Activated CD4-positive, CD25-positive, alpha-beta regulatory T cell (primary cell): ENCODE measurements around the gene SLC25A15.
"Not testable (repeated sequence)": the region's sequence is repeated elsewhere in the genome, so short reads cannot be mapped to it uniquely, and the experiment has no call there.

ENCODE experiments used
- DNase-seq, 4 experiments: peaks; one replicate each; lab custom pipeline; 2025; lab: John Stamatoyannopoulos, UW

The SLC25A15 gene

DNA sequence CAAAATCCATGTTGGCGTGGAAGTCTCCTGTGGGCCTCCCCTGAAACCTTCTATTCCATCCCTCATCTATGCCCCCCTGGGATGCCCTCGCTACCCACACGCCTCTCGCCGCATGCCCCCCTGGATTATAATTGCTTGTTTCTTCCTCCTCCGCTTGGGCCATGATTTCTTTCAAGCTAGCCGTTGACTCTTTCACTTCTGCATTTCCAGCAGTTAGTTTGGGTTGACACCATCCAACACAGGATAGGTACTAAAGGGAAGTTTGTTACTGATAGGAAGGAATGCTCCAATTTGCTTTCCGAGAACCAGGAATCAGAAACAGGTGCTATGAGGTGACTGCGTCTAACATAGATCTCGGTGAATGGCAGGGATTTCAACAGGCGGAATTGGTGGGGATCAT lies 7.7 kb upstream of the SLC25A15 start:
- no peak for DNase-seq

DNA sequence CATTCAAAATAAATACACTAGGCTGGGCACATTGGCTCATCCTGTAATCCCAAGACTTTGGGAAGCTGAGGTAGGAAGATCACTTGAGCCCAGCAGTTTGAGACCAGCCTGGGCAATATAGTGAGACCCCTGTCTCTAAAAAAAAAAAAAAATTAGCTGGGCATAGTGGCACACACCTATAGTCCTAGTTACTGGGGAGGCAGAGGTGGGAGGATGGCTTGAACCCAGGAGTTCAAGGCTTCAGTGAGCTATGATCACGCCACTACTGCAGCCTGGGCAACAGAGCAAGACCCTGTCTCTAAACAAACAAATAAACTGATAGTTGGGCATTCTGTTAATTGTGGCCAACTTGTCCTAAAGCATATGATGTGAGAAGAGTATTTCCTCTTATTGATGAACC lies 6.4 kb upstream of the SLC25A15 start:
- not testable (repeated sequence) for DNase-seq

DNA sequence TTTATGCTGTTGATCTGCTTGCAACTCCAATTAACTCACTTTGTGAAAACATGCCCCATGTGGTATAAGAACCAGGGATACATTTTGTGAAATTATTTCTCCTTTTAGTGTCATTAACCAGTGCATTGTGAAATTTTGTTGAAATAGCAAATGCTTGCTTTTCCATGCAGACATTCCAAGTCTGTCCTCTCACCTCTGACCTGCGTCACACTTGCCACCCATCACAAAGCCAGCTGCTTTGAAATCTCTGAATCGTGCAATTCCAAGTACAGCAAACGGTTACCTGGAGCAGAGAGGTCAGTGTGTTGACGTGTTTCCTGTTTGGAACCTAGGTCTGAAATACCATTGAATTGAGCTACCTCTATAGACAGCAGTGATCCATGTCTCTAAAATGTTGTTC lies 4.9 kb upstream of the SLC25A15 start:
- no peak for DNase-seq

DNA sequence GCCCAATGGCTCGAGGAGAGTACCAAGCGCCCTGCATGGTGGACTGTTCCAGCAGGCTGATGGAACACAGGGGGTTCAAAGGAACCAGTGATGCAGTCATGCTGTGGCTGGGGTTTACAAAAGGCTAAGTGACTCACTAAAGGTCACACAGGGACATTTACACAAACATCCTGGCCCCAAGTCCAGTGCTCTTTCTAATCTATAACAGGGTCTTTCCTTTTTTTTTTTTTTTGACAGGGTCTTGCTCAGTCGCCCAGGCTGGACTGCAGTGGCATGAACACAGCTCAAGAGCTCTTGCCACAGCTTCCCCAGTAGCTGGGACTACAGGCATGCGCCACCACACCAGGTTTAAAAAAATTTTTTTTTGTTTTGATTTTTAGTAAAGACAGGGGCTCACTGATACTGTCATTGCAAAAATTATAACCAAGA lies 2.8 kb upstream of the SLC25A15 start:
- DNase-seq, result no peak

DNA sequence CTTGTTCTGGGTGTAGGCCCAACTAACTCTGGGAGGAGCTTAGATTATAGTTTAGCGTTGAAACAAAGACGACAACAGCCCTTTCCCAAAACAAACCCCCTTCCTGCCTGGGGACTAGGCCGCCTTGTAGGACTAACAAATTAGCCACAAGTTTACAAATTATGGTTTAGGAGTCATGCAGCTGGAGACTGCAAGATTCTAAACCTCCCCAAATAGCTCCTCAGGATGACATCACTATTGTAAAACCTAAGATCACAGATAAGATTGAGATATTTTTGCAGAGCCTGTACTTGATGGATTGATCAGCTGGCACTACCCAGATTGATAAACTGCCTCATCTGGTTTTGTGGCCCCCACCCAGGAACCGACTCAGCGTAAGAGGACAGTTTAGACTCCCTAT lies 2.3 kb upstream of the SLC25A15 start:
- no peak for DNase-seq

DNA sequence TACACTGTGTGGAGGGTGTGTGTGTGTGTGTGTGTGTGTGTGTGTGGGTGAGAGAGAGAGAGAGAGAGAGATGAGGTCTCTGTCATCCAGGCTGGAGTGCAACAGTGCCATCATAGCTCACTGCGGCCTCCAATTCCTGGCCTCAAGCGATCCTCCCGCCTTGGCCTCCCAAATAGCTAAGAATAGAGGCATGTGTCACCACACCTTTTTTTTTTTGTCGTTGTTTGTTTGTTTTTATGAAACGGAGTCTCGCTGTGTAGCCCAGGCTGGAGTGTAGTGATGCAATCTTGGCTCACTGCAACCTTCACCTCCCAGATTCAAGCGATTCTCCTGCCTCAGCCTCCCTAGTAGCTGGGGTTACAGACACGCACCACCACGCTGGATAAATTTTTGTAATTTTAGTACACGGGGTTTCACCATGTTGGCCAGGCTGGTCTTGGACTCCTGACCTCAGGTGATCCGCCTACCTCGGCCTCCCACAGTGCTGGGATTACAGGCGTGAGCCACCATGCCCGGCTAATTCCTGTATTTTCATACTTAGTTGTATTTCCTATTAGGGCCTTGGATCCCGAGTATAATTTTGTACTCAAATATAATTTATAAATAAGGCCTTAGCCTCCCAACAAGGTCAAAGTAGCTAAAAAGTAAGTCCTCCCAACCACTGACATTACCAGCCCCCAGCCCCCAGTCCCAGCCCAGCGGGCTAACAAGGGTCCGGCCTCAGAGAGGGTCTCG lies 704 bp upstream of the SLC25A15 start:
- DNase-seq, result not testable (repeated sequence)

DNA sequence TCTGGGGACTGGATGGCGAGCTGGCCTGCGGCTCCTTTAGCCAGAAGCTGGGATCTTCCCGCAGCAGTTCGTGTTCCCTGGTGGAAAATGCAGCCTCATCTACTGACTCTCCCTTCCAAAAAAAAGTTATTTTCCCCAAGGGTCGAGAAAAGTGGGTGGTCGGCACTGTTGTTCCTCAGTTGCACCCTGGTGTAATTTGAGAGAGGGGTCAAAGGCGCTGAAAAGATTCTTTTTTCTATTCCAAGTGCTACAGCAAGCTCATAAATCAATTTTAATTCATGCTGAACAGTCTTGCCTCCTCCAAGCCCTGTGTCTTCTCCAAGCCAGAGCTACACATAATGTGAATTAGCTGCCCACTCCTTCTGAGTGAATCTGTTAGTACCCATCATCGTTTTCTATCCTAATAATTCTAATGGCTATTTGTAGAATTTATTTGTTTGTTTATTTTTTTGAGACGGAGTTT lies 774 bp downstream of the SLC25A15 start:
- DNase-seq, result no peak

DNA sequence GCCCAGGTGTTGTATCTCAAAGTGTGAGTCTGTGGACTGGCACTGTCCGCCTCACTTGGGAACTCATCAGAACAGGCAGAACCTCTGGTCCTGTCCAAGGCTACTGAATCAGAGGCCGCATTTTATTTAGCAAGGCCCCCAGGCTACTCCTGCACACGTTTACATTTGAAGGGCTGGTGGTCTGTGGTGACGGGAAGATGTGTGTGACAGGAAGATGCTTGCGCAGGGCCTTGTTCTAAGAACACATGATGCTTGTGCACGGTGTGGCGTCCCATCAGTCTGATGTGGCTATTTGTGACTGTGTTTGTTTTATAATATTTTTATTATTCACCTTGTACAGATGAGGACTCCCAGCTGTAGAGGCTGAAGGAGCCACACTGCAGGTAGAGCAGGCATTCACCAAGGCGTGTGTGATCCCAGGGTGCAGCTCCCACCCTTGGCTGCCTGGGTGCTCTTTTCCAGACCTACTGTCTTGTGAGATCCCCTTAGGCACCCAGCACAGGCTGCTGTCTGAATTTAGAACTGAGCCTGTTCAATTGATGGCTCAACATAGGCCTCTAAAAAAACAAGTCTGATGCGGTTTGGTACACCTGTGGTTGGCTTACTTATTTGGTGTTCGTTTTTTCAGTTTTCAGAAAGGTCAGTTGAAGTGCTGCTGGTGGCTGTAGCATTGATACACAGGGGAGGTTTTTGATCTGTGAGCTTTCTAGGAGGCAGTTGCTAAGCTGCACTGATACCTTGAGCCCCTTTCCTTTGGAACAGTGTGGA lies 3.1 kb downstream of the SLC25A15 start:
- DNase-seq, result no peak

DNA sequence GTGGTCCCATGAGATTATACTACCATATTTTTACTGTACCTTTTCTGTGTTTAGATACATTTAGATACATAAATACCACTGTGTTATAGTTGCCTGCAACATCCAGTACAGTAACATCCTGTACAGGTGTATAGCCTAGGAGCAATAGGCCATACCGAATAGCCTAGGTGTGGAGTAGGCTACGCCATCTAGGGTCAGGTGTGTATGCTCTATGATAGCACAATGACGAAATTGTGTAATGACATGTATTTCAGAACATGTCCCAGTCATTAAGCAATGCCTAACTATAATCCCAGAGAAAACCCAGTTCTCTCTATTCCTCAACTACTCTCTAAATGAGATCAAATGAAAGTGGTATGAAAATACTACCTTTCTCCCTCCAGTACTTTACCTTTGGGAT lies 3.9 kb downstream of the SLC25A15 start:
- no peak for DNase-seq

DNA sequence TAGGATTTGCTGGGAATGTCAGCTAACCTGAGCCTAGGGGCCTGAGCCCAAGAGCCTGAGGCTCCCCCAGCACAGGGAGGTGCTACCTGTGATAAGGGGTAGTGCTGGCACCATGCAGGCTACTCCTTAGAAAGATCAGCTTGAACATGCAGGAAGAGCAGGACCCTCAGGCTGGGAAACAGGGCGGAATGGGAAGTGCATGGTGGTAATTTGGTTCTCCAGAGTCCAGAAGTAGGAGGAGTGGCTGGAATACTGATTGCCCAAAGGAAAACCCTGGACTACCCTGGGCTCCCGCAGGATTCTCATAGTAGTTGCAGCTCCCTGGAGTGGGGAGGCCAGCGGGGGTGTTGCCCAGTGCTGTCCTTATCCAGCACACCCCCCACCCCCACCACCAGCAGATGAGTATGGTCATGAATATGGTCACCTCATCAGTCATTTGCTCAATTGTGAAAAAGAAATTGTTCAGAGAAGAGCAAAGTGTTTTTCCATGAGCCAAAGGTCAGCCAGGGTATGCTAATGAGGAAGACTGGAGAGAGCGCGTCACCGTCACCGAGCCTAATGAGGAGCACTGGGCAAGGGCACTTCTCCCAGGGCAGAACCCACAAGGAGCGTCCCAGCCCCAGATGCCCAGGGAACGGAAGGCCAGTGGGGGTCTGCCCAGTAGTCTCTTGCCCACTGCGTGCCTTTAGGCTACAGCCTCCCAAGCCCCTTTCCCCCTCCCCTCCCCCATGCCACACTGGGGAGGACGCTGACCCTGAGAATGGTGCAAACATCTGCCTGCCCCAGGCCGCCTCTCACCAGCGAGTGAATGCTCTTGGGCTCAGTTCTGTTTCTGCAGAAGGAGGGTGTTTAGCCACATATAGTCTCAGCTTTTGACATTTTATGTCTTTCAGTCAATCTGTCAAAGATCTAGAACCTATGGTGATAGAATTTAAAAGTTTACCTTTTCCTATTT lies 5.3 kb downstream of the SLC25A15 start:
- DNase-seq, result no peak

DNA sequence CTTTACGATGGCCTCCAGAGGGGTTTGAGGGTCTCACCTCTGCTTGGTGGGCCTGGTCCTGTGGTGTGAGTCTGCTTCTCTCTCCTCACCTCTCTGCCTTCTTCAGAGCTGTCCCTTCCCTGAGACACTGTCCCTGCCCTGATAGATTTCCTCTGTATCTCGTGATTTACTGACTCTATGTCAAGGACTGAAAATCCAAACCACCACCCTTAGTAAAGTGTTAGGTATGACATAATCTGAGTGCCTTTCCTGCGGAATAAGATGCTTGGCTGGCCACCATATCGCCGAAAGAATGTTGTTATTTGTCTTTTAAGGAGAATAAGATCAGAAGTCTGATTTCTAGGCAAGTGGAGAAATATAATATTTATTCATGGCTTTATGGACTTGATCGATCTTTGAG lies 7.2 kb downstream of the SLC25A15 start:
- no peak for DNase-seq

DNA sequence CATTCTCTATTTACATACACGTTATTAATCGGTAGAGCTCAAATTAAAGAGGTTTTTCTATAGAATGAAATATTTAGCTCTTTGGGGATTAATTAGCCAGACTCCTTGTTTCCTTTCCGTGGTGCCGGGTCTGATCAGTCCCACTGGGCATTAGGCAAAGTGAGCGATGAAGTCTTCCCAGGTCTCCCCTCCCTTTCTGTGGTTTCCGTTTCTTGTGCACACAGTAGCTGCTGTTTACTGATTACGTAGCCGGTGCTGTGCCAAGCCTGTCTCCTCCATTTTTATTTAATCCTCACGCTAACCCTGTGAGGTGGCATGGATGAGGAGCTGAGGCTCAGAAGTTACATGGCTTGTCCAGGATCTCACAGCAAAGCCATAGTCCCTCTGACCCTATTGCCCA lies 9.0 kb downstream of the SLC25A15 start:
- no peak for DNase-seq

DNA sequence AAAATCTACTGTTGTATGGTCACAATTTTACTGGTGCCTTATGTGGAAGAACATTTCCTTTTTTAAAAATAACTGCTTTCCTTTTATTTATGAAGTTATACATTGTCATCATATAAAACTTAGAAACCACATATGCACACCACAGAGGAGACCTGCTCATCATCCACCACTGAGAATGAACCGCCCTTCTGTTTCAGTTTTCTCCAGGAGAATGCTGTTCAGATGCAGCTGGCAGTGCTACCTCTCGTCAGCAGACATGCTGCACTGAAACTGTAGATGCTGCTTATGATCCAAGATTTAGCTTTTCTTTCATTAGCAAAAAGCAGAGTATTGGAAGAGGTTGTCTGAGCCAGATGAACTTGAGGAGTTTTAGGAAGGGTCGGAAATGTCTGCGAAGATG lies 10.1 kb downstream of the SLC25A15 start:
- DNase-seq, result no peak

DNA sequence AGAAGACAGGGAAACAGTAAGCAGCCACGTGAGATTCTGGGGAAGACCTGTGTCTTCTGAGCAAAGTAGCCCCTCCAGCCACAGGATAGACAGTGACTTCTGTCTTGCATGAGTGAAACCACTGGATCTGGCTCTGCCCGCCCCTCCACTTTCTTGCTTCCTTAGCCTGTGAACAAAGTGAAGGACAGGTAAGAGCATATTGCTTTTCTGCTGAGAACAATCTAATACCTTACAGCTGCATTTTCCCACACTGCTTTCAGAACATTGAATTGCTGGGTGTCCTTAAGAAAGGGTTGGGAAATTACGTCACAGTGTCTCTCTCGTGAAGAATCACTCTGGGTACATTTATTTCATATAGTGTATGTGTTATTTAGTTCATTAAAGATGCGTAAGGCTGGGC lies 11.1 kb downstream of the SLC25A15 start:
- no peak for DNase-seq

DNA sequence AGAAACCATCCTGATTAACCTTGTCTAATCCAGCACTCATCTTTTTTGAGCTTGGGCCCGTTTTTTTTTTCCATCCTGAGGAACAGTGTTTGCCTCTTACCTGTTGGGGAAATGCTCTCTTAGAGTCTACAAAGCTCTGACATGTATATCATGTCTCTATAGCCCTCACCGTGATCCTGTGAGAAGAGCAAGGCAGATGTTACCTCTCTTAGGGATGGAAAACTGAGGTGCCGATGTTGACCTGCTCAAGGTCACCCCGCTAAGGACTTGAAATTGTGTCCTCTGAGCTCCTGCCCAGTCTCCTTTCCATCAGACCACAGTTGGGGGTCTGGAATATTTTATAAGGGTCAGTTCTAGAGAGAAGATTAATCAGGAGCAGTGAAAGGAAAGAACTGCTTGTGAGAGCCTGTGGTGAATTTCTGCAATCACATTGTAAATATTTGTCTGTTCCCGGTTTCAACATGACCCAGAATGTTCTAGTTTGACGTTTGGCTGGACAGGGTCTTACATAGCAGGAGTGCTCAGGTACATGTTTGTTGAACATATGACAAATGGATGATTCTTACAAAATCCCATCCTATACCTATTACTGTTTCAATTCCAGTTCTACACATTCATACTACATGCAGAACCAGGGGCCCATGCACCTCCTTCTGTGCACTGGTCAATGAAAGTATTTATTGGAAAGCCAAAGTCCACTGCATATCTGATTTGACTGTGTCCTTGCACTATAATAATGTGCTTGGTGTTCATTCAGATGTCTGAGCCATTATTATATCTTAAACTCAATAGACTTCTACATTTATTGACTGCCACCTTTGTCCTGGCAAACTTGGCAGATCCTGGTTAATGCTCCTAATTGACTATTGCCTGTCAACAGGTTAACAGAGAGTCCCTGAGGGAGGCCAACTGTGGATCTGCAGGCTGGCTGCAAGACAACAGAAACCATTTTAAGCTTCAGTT lies 12.1 kb downstream of the SLC25A15 start:
- no peak for DNase-seq

DNA sequence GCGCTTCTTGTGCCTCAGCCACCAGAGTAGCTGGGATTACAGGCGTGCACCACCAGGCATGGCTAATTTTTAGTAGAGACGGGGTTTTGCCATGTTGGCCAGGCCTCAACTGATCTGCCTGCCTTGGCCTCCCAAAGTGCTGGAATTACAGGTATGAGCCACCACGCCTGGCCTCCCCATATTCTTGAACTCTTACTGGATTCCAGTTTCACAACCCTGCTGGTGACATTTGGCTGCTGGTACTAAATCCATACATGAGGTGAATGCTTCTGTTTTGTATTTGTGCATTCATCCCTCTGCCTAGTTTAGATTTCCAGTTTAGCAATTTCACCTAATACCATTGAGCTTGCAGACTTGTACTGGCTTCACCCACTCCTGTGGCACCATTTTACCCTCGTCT lies 13.9 kb downstream of the SLC25A15 start:
- DNase-seq, result no peak

DNA sequence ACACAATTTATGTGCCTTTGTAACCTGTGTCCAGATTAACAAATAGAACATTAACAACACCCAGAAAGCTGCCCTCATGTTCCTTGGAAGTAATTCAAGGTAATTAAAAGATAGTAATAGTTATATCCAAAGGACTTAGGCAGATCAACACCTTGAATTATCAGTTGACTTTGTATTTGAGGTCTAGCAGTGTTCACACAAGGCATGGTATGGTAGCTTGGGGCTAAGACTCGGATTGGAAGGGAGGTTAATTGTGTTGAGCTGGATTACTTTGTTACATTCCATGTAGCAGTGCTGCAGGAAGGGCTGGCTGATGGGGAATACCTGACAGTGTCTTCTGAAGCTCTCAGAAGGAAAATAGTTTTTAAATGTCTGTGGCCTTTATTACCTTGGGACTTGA lies 16.8 kb downstream of the SLC25A15 start:
- DNase-seq, result no peak

DNA sequence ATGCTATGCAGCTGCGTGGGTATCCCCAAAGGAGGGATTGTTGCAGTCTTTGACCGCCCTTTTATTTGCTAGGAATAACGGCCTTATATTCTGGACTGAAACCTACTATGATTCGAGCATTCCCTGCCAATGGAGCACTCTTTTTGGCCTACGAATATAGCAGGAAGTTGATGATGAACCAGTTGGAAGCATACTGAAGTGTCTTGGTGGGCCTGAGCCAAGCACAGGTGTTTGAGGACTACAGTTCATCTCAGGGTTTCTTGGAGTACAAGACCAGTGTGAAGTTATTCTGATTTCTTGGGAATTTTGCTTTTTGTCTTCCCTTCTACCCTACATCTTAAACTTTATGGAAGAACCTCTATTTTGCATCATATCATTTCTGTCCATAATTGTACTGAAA lies 20.1 kb downstream of the SLC25A15 start:
- no peak for DNase-seq

DNA sequence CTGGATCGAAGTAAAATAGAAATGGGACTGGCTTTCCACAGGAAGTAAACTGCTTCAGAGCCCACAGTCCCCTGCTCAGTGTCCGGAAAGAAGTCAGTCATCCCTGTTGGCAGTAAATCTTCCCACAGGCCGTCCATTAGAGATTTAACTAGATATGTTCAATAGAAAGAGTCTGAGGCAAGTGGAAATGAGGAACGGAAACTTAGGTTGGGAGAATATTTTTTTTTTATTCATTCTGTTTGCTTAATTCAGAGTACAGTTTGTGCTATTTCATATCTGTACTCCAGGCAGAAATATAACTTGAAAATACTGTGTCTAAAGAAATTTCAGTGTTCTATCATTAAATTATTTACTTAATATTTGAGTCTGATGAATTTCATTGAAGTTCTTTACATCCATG lies 22.7 kb downstream of the SLC25A15 start:
- no peak for DNase-seq

DNA sequence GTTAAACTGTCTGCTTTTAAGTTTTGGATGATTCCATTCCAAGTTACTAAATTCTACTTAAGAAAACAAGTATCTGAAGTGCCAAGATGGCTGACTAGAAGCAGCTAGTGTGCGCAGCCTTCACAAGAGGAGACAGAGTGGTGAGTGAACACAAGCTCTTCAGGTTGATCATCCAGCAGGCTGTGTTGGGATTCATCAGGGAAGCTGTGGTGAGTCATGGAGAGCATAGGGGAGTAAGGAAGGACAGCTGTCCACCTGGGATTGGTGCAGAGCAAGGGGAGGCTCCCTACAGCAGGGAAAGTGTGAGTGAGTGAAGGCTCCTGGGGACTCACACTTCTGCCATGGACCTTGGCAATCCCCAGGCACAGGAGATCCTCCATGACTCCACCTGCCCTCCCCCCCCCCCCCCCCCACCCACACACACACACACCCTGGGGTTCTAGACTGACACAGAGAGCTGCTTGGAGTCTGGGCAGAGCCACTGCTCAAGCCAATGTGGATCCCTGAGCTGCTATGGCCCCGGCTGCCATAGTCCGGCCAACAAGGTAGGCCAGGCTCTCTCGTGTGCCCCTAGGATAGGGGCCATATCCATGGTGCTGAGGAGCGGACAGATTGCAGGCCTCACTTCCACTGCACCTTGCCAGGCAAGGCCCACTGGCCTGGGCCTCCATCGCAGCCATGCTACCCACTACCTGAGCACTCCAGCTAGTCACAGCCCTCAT lies 23.5 kb downstream of the SLC25A15 start:
- no peak for DNase-seq
